ENCODE data around the gene ADGRV1.
"Not testable (repeated sequence)": the region's sequence is repeated elsewhere in the genome, so short reads cannot be mapped to it uniquely, and the experiment has no call there.

ADGRV1 gene

DNA sequence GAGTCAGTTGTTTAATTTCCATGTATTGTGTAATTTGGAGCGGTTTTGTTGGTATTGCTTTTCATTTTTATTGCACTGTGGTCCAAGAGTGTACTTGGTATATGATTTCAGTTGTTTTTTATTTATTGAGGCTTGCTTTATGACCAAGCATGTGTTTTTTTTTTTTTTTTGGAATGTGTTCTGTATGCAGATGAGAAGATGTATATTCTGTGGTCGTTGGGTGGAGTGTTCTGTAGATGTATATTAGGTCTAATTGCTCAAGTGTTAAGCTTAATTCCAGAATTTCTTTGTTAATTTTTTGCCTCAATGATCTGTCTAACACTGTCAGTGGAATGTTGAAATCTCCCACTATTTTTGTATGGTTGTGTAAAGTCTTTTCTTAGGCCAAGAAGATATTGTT lies 23.4 kb downstream of the ADGRV1 start:
- TF ChIP-seq ELF4 (IDR thresholded peaks at IDR 0.05) (no peak), HDGF (IDR thresholded peaks at IDR 0.05; ENCODE audit: borderline replicate concordance) (no peak), NFRKB (IDR thresholded peaks at IDR 0.05) (no peak), FOXA1 (IDR thresholded peaks at IDR 0.05) (no peak), BHLHE40 (IDR thresholded peaks at IDR 0.05; ENCODE audit: borderline replicate concordance) (no peak), TARDBP (IDR thresholded peaks at IDR 0.05) (no peak), FOXM1 (IDR thresholded peaks at IDR 0.05; ENCODE audit: borderline replicate concordance) (no peak), FOXK2 (IDR thresholded peaks at IDR 0.05) (no peak), SUZ12 (IDR thresholded peaks at IDR 0.05) (no peak), ARNT (IDR thresholded peaks at IDR 0.05) (no peak), L3MBTL2 (conservative IDR thresholded peaks at IDR 0.05) (no peak), LEF1 (IDR thresholded peaks at IDR 0.05; ENCODE audit: borderline replicate concordance) (no peak)
- TF ChIP-seq, protein P1, sequence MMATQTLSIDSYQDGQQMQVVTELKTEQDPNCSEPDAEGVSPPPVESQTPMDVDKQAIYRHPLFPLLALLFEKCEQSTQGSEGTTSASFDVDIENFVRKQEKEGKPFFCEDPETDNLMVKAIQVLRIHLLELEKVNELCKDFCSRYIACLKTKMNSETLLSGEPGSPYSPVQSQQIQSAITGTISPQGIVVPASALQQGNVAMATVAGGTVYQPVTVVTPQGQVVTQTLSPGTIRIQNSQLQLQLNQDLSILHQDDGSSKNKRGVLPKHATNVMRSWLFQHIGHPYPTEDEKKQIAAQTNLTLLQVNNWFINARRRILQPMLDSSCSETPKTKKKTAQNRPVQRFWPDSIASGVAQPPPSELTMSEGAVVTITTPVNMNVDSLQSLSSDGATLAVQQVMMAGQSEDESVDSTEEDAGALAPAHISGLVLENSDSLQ (IDR thresholded peaks at IDR 0.05) = no peak
- POLR2A ChIA-PET = interaction anchor here (1.2 kb wide), 1 partner anchor 107 kb away, joined by 4 read pairs; the partner anchor contains the start of genes MBLAC2 and POLR3G
- CTCF ChIA-PET = interaction anchor here (0.7 to 2.9 kb wide), 2 partner anchors 23 to 51 kb away, joined by 3 to 10 read pairs; no protein-coding TSS in a partner anchor
- DNase-seq (ENCODE audit: extremely low spot score) = no peak

DNA sequence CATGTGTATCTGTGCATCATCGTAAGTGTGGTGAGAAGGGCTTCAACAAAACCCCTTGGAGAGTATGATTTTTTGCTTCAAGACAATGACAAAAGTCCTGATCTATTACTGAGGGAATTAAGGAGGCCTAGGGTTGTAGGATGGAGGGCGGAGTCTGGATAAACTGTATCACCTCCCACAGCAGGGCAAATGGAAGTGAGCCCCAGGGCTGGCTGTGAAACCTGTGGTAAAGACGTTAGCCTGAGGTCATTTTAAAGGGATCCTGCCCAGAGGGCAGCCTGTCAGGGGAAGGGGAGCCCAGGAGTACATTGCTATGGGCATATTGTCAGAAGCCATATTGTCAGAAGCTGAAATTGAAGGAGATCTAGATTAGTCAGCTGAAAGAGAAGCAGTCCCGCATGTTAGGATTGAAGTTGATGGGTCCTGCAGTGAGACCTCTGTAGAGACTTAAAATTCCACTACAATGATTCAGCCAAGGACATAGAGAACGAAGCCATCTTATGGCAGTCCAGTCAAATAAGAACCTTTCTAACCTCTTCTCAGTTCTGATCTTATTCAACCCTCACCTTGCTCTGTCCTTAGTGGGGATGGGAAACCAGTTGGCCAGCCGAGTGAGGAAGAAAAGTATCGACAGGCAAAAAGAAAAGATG lies 26.9 kb downstream of the ADGRV1 start:
- CTCF ChIA-PET = interaction anchor here (0.6 kb wide), 1 partner anchor 45 kb away, joined by 3 read pairs; no protein-coding TSS in a partner anchor

DNA sequence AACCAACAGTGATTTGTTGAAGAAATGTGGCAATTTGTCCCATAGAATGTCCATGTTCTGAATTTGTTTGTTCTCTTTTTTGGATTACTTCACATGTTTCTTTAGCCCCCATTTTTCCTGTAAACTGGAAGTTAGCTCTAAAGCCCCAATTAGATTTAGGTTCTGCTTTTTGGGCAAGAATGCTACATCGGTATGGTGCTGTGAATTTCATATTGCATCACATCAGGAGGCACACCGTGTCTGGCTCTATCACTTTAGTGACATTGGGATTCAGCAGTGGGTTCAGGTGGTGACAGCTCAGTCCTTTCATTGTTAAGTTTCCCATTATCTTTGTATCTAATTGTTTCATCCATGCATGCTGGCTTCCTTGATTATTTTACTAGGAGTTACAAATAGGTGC lies 27.9 kb downstream of the ADGRV1 start:
- CTCF ChIA-PET = no interaction called here
- POLR2A ChIA-PET = no interaction called here
- TF ChIP-seq TARDBP (IDR thresholded peaks at IDR 0.05) = no peak
- TF ChIP-seq FOXK2 (IDR thresholded peaks at IDR 0.05) = no peak
- TF ChIP-seq FOXM1 (IDR thresholded peaks at IDR 0.05; ENCODE audit: borderline replicate concordance) = no peak
- no peak for TF ChIP-seq SUZ12 (IDR thresholded peaks at IDR 0.05)
- TF ChIP-seq, protein P1 (IDR thresholded peaks at IDR 0.05) = no peak
- no peak for TF ChIP-seq SP1 (IDR thresholded peaks at IDR 0.05)
- TF ChIP-seq NFRKB (IDR thresholded peaks at IDR 0.05) = no peak
- TF ChIP-seq BHLHE40 (IDR thresholded peaks at IDR 0.05; ENCODE audit: borderline replicate concordance) = no peak
- no peak for TF ChIP-seq FOXA1 (IDR thresholded peaks at IDR 0.05)
- TF ChIP-seq L3MBTL2 (conservative IDR thresholded peaks at IDR 0.05) = no peak
- TF ChIP-seq LEF1 (IDR thresholded peaks at IDR 0.05; ENCODE audit: borderline replicate concordance) = no peak
- no peak for TF ChIP-seq CTBP1 (IDR thresholded peaks at IDR 0.05; ENCODE audit: borderline replicate concordance)
- TF ChIP-seq HDGF (IDR thresholded peaks at IDR 0.05; ENCODE audit: borderline replicate concordance) = no peak
- no peak for TF ChIP-seq ELF4 (IDR thresholded peaks at IDR 0.05)
- no peak for TF ChIP-seq ARNT (IDR thresholded peaks at IDR 0.05)
- no peak for DNase-seq (ENCODE audit: extremely low spot score)

More for the DNA sequence above, 26.9 kb downstream of the ADGRV1 start:
- TF ChIP-seq TARDBP (IDR thresholded peaks at IDR 0.05) = no peak
- TF ChIP-seq NFRKB (IDR thresholded peaks at IDR 0.05) = no peak
- DNase-seq (ENCODE audit: extremely low spot score) = no peak
- POLR2A ChIA-PET = no interaction called here

DNA sequence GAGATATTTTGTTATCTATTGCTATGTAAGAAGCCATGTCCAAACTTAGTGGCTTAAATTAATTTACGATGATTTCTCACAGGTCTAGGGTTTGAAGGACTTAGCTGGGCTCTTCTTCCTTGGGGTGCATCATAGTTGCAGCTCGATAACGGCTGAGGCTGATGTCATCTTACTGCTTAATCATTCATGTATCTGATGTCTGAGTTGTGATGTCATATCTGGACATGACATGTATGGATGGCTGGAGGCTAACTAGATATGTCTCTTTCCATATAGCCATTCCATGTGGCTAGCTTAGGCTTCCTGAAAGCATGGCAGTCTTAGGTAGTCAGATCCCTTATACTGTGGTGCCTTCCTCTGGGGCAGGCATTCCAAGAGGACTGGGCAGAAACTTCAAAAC lies 31.6 kb downstream of the ADGRV1 start:
- TF ChIP-seq, protein P1 (IDR thresholded peaks at IDR 0.05) = no peak
- TF ChIP-seq ELF4 (IDR thresholded peaks at IDR 0.05) = no peak
- no peak for TF ChIP-seq TARDBP (IDR thresholded peaks at IDR 0.05)
- TF ChIP-seq FOXK2 (IDR thresholded peaks at IDR 0.05) = no peak
- TF ChIP-seq ZNF384 (IDR thresholded peaks at IDR 0.05) = no peak
- no peak for TF ChIP-seq BHLHE40 (IDR thresholded peaks at IDR 0.05; ENCODE audit: borderline replicate concordance)
- TF ChIP-seq ARNT (IDR thresholded peaks at IDR 0.05) = no peak
- TF ChIP-seq SUZ12 (IDR thresholded peaks at IDR 0.05) = no peak
- no peak for TF ChIP-seq FOXM1 (IDR thresholded peaks at IDR 0.05; ENCODE audit: borderline replicate concordance)
- TF ChIP-seq HDGF (IDR thresholded peaks at IDR 0.05; ENCODE audit: borderline replicate concordance) = no peak
- TF ChIP-seq NFRKB (IDR thresholded peaks at IDR 0.05) = no peak
- no peak for TF ChIP-seq SP1 (IDR thresholded peaks at IDR 0.05)
- no peak for TF ChIP-seq CTBP1 (IDR thresholded peaks at IDR 0.05; ENCODE audit: borderline replicate concordance)
- TF ChIP-seq LEF1 (IDR thresholded peaks at IDR 0.05; ENCODE audit: borderline replicate concordance) = no peak
- TF ChIP-seq L3MBTL2 (conservative IDR thresholded peaks at IDR 0.05) = no peak
- TF ChIP-seq FOXA1 (IDR thresholded peaks at IDR 0.05) = no peak
- DNase-seq (ENCODE audit: extremely low spot score) = no peak
- POLR2A ChIA-PET = no interaction called here
- CTCF ChIA-PET = no interaction called here

DNA sequence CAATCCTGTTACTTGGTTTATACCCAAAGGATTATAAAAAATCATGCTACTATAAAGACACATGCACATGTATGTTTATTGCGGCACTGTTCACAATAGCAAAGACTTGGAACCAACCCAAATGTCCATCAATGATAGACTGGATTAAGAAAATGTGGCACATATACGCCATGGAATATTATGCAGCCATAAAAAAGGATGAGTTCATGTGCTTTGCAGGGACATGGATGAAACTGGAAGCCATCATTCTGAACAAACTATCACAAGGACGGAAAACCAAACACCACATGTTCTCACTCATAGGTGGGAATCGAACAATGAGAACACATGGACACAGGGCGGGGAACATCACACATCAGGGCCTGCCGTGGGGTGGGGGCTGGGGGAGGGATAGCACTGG lies 34.5 kb downstream of the ADGRV1 start:
- CTCF ChIA-PET; POLR2A ChIA-PET; DNase-seq (ENCODE audit: extremely low spot score): not testable (repeated sequence)

DNA sequence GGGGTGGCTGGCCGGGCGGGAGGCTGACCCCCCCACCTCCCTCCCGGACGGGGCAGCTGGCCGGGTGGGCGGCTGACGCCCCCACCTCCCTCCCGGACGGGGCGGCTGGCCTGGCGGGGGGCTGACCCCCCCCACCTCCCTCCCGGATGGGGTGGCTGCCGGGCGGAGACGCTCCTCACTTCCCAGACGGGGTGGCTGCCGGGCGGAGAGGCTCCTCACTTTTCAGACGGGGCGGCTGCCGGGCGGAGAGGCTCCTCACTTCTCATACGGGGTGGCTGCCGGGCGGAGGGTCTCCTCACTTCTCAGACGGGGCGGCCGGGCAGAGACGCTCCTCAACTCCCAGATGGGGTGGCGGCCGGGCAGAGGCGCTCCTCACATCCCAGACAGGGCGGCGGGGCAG lies 37.2 kb downstream of the ADGRV1 start:
- POLR2A ChIA-PET; CTCF ChIA-PET; DNase-seq (ENCODE audit: extremely low spot score): not testable (repeated sequence)

DNA sequence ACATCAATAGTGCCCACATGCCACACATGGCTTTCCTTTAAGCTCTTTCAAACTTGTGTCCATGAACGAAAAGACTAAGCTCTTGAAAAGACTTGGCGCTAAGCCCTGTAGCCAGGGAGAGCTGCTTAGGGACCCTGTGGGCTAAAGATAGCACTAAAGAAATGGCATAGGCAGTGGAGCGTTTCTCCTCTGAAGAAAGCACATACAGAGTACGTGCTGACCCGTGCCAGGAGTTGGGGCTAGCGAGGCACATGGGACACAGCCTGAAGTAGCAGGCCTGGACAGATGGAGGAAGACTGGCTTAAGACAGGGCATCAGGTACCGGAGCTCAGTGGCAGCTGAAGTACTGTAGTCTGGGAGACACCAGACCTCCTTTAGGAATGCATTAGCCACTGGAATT lies 39.7 kb downstream of the ADGRV1 start:
- ChIA-PET POLR2A (no interaction called here), CTCF (no interaction called here)
- TF ChIP-seq FOXA1 (IDR thresholded peaks at IDR 0.05) (no peak), SP1 (IDR thresholded peaks at IDR 0.05) (no peak), FOXK2 (IDR thresholded peaks at IDR 0.05) (no peak)
- DNase-seq (ENCODE audit: extremely low spot score) = no peak

DNA sequence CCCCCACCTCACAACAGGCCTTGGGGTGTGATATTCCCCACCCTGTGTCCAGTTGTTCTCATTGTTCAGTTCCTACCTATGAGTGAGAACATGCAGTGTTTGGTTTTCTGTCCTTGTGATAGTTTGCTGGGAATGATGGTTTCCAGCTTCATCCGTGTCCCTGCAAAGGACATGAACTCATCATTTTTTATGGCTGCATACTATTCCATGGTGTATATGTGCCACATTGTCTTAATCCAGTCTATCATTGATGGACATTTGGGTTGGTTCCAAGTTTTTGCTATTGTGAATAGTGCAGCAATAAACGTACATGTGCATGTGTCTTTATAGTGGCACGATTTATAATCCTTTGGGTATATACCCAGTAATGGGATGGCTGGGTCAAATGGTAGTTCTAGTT lies 41.7 kb downstream of the ADGRV1 start:
- POLR2A ChIA-PET; DNase-seq (ENCODE audit: extremely low spot score); CTCF ChIA-PET: not testable (repeated sequence)
